Muscle of back (tissue), 11 donors: ENCODE data around the gene CTSW. TPM values are rescaled to one million over a fixed set of nuclear protein-coding genes. Genes with fewer than 3 reads are reported as not detected.

Experiments
- DNase-seq, 3 donors: peaks; one replicate each; pipeline versions ENCODE4 v3.0.0 to v3.0.0-alpha.2; 2013
- polyA plus RNA-seq, 10 donors: library from polyadenylated mRNA; unstranded; fragments of 120-200 nt; gene quantifications; one replicate each; pipeline ENCODE4 v1.2.1, GENCODE V29; 2013; ENCODE audit not compliant: insufficient read length in 10 of 10

Gene CTSW
- polyA plus RNA-seq, 10 donors: 0.69 to 2.9 (median 0.98) TPM; not detected in 1

GRCh38 chr11:65865550-65866172 lies 14.0 kb upstream of the CTSW start:
- no peak for DNase-seq

- DNase-seq: no peak
Observed at GRCh38 chr11:65866509-65867283, 12.9 kb upstream of the CTSW start.

DNA sequence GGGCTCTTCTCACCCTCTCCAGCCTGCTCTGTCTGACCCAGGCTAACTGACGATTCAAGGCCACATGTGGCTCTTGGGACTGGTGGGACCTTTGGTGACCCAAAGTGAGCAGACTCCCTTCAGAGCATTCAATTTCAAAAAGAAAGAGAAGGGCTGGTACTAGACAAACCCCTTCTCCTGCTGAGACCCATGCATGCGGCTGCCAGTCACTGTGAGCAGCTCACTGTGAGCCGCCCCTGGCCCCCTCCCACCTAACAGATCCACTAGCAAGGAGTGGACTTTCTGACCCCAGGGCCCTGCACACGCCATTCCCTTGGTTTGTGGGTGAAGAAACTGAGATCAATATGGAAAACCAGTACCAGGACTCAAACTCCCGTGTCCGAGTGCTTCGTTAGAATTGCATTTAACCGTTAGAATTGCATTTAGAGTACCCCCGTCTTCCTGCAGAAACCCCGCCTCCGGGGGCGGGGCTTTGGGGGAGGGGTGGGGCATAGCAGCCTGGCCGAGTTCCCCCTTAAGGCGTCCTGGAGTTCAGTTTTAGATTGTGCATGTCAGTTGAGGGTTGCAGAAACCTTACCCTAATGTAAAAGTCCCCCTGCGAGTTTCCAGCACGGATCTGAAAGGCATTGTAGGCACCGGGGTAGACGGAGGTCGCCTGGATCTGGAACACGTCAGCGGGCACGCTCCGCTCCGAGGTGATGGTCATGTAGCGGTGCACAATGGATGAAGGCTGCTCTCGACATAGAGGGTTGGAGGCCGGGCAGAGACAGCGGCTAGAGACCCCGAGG lies 12.2 kb upstream of the CTSW start:
- no peak for DNase-seq

GRCh38 chr11:65868076-65868667 lies 11.5 kb upstream of the CTSW start:
- no peak for DNase-seq

DNA sequence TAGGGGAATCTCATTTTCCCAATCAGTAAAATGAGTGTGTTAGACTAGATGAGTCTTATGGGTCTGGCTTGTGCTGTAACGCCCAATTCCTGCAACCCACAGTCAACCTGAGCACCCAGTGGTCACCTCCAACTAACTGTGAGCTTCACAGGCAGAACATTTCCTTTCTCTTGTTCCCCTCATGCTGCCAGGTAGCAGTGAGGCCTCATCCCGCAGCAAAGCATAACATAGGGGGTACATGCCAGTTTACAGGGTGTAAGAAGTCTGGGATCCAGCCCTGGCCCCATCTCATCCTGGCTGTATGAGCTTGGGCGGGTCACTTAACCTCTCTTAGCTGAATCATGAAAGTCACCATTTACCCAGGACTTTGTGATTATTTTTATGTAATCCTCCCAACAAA lies 10.7 kb upstream of the CTSW start:
- no peak for DNase-seq

- DNase-seq: no peak
Observed at GRCh38 chr11:65869643-65870306, 9.9 kb upstream of the CTSW start.

DNA sequence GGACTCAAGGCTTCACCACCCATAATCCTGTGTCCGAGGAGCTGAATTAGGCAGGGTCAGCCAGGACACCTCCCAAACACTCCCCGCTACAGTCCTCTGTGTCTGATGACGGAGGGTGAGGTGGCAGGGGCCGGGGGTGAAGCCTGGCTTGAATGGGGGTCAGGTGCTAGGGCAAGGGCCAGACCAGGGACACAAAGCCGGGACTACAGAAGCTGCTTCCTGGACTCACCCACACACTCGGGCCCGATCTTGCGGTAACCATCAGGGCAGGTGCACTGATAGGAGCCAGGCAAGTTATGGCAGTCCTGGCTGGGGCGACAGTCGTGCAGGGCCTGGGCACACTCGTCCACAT lies 9.4 kb upstream of the CTSW start:
- no peak for DNase-seq

DNA sequence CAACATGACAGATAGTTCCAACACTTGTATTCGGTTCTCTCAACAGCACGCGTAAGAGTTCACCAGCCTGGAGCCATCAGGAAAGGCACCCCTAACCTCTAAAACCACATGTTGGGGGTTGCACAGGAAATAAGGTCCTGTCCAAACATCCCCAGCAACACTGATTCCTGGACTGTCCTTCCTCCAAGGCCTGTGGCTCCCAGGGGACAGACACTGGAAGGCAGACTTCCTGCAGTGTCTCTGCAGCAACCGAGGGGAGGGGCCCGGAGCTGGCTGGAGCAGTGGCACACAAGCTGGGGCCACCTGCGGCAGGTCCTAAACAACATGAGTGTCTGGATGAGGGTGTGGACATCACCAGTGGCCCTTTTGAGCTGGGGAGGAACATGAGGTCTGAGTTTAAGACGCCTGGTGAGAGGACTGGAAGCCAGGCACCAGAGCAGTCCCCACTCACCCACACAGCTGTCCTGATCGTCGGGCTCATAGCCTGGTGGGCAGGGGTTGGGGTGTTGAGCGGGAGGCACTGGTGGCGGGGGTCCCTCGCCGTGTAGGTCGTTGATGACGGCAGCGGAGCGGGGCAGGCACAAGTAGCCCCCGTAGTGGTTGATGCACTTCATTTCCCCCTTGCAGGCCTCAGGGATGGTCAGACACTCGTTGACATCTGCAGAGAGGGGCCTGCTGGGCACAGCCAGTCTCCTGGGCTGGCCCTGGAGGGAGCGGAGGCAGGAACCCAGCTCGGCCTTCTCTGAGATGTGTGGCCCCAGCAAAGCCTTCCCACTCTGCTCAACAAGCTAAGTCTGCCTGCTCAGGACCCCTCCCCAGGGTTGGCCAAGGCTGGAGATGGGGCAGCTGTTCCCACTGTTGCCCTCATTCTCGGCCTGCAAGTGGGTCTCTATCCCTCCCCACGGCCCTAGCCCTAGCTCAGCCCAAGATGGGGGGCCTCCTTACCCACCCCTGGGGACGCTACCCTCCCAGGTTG lies 8.6 kb upstream of the CTSW start:
- no peak for DNase-seq

DNA sequence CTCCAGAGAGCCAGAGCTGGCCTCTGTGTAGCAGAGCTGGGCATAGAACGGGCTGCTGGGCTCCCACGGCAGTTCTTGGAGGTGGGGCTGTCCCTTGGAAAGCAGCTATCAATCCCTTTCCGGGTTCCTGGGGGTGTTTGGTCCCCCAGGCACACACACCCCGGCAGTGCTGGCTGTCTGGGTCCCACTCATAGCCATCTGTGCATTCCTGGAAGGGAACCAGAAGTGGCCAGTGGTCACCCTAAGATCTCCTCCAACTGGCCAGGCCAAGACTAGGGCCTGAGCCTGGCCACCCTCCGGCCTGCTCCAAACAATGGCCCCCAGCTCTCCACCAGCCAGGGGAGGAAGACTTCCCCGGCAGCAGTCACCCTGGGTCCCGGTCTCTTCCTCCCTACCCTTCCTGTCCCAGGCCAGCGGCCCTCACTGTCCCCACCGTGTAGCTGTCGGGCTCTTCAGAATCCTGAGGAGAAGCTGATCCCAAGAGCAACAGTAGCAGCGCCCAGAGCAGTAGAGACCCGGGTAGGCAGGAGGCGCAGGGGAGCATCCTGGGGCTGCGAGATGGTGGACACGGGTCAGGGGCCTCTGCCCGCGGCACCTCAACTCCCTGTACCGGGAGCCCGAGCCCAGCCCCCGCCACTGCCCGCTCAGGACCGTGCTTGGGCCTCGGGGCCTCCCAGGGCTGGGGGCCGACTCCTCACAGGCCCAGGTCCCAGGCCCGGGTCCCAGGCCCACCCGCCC lies 7.7 kb upstream of the CTSW start:
- peak in 1 of 3 donors; percentile 74 for DNase-seq

- peak; percentile 50 to 87 (median 82) for DNase-seq
Observed at GRCh38 chr11:65872586-65873317, 6.9 kb upstream of the CTSW start, which contains the start of gene EFEMP2. EFEMP2 (minus strand) TSS chr11:65872800; CDS start chr11:65872354, 446 bp downstream.

DNA sequence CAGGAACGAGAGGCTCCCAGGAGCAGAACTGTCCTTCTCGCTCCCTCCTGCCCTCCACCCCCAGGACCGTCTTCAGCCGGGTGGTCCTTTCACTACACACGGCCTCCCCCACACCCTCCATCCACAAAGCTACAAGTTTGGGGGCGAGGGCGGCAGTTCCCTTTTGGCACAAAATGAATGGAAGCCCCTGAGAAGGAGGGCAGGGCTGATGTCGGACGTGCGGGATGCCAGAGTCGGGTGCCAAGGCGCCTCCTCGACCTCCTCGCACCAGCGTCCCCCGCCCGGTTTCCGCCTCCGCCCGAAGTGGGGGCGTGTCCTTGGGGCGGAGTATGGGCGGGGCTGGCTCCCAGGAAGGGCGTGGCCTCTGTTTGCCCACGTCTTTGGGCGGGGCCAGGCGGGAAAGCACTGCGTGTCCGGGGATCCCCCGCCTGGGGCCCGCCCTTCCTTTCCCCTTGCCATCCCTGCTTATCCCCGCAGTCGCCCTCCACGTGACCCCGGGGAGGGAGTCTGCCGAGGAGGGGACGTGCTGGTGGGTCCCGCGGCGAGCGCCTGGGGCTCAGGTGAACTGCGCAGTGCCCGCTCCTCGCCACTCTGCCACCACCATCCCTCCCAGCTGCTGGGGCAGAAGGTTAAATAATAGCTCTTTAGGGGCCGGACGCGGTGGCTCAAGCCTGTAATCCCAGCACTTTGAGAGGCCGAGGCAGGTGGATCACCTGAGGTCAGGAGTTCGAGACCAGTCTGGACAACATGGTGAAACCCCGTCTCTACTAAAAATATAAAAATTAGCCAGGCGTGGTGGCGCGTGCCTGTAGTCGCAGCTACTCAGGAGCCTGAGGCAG lies 6.1 kb upstream of the CTSW start:
- DNase-seq: peak; percentile 91 to 96 (median 94)

- DNase-seq: no peak
Observed at GRCh38 chr11:65880027-65880426, 390 bp downstream of the CTSW start.

DNA sequence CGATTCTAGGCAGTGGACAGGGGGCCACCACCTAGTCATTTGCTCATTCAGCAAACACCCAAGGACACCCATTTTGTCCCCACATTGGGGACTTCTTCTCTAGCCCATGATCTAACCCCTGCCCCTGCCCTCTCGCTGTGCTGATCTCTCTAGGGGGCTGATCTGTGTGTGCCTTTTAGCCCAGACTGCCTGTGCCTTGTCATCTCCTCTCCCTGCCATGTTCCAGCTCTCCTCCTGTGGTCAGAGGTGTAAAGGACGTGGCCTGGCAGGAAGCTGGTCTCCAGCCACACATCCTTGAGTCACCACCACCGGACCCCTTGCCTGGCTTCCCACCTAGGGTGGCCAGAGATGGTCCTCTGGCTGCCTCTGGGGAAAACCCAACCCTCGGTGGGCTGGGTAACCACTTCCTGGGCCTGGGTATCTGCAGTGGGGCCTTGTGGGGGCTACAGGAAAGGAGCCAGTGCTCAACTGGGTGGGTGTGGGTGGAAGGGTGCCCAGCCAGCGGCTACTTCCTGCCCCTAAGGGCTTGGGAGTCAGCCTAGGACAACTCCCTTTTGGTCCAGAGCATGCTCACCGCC lies 1.3 kb downstream of the CTSW start:
- DNase-seq: no peak

GRCh38 chr11:65882120-65883057 lies 2.8 kb downstream of the CTSW start:
- no peak for DNase-seq

DNA sequence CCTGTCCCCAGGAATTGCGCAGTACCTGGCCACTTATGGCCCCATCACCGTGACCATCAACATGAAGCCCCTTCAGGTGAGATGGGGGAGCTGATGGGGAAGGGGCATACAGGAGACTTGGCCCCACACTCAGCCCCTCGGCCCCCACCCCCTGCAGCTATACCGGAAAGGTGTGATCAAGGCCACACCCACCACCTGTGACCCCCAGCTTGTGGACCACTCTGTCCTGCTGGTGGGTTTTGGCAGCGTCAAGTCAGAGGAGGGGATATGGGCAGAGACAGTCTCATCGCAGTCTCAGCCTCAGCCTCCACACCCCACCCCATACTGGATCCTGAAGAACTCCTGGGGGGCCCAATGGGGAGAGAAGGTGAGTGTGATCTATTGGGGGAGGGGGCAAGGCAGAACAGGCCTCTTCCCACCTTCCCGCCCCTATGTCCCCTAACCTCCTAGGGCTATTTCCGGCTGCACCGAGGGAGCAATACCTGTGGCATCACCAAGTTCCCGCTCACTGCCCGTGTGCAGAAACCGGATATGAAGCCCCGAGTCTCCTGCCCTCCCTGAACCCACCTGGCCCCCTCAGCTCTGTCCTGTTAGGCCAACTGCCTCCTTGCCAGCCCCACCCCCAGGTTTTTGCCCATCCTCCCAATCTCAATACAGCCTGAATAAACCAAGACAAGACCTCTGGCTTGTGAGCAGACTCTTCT lies 3.6 kb downstream of the CTSW start:
- no peak for DNase-seq
